Measurements from ENCODE around the gene AURKA.
"Not testable (repeated sequence)": the region's sequence is repeated elsewhere in the genome, so short reads cannot be mapped to it uniquely, and the experiment has no call there.

AURKA gene

DNA sequence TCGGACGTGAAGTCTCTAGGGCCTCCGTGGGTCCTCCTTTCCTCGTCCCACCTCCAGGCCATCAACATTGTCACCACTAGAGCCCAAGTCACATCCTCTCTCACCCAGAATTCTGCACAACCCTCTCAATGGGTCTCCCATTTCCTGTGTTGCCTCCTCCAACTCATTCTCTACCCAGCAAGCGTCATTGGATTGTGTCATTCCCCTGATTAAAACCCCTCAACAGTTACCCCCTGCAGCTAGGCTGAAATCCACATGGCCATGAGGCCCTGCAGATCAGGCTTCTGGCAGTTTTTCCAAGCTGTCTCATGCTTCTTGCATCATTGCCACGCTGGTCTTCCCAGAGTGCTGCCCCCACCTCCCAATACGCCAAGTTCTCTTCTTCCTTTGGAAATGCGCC is 46.1 kb downstream of the AURKA start:
- Mint-ChIP-seq H3K4me3 (no peak overlapping the region), H3K36me3 (ENCODE audit: low read depth) (no peaks in the 10 kb centered on the region), H3K27me3 (ENCODE audit: low read depth) (peaks cover 73% of the 10 kb centered on the region), H3K27ac (no peak overlapping the region), H3K4me1 (peaks cover 13% of the 10 kb centered on the region), H3K9me3 (peaks cover 2% of the 10 kb centered on the region)
- TF ChIP-seq CTCF (IDR thresholded peaks at IDR 0.05; ENCODE audit: unreplicated experiment in 3 of 3), result no peak

GRCh38 chr20:56343861-56344381 is 48.1 kb downstream of the AURKA start:
- Mint-ChIP-seq H3K27ac (no peak overlapping the region), H3K36me3 (ENCODE audit: low read depth) (no peaks in the 10 kb centered on the region), H3K4me1 (peaks cover 13% of the 10 kb centered on the region), H3K9me3 (peaks cover 5% of the 10 kb centered on the region), H3K4me3 (peak overlapping the region; percentile 41 to 68 (median 52)), H3K27me3 (ENCODE audit: low read depth) (peaks cover 78% of the 10 kb centered on the region)
- TF ChIP-seq CTCF (IDR thresholded peaks at IDR 0.05; ENCODE audit: unreplicated experiment in 3 of 3), result peak; percentile 79 to 90 (median 88)

DNA sequence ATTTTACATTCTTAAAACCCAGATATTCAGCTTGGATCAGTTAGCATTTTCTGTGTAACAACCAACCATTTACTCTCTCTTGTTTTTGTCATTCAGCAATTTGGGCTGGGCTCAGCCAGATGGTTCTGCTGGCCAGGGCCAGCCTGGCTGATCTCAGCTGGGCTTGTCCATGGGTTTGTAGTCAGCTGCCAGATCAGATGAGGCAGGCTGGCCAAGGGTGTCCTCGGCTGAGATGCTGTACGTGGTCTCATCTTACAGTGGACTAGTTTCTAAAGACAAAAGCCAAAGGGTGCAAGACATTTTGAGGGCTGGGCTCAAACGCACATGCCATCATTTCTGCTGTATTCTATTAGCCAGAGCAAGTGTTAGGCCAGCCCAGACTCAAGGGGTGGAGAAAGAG is 49.2 kb downstream of the AURKA start:
- H3K36me3 Mint-ChIP-seq (ENCODE audit: low read depth), result no peaks in the 10 kb centered on the region
- H3K4me1 Mint-ChIP-seq, result peaks cover 4% of the 10 kb centered on the region
- no peak overlapping the region for H3K4me3 Mint-ChIP-seq
- peaks cover 81% of the 10 kb centered on the region for H3K27me3 Mint-ChIP-seq (ENCODE audit: low read depth)
- TF ChIP-seq CTCF (IDR thresholded peaks at IDR 0.05; ENCODE audit: unreplicated experiment in 3 of 3), result no peak
- H3K9me3 Mint-ChIP-seq, result peaks cover 7% of the 10 kb centered on the region
- H3K27ac Mint-ChIP-seq, result no peak overlapping the region

- not testable (repeated sequence) for H3K36me3 Mint-ChIP-seq (ENCODE audit: low read depth); H3K4me1 Mint-ChIP-seq; H3K27ac Mint-ChIP-seq; H3K4me3 Mint-ChIP-seq
- Mint-ChIP-seq H3K27me3 (ENCODE audit: low read depth) (peaks cover 37% of the 10 kb centered on the region), H3K9me3 (peaks cover 16% of the 10 kb centered on the region)
Observed at GRCh38 chr20:56336709-56337108, 55.3 kb downstream of the AURKA start.

GRCh38 chr20:56328861-56329260 is 63.2 kb downstream of the AURKA start:
- Mint-ChIP-seq H3K4me3 (no peak overlapping the region), H3K9me3 (peaks cover 13% of the 10 kb centered on the region), H3K4me1 (no peaks in the 10 kb centered on the region), H3K27ac (no peak overlapping the region), H3K27me3 (ENCODE audit: low read depth) (peaks cover 18% of the 10 kb centered on the region), H3K36me3 (ENCODE audit: low read depth) (no peaks in the 10 kb centered on the region)
- TF ChIP-seq CTCF (IDR thresholded peaks at IDR 0.05; ENCODE audit: unreplicated experiment in 3 of 3), result no peak

DNA sequence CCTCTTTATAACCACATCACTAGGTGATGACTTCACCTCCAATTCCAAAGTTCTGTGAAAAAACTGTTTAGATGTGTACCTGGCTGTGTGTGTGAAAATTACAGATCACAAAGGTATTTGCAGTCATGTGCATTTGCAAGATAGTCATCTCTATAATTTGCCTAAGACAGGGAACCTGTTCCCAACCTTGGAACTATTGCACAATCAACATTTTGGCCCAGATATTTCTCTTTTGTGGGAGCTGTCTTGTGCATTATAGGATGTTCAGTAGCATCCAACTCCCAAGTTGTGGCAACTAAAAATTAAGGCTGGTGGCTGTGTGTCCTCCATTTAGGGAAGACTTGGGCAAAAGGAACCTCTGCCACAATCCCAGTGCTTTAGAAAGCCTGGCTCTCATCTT is 67.2 kb downstream of the AURKA start:
- peaks cover 22% of the 10 kb centered on the region for H3K27me3 Mint-ChIP-seq (ENCODE audit: low read depth)
- no peak overlapping the region for H3K27ac Mint-ChIP-seq
- H3K36me3 Mint-ChIP-seq (ENCODE audit: low read depth), result no peaks in the 10 kb centered on the region
- peaks cover 5% of the 10 kb centered on the region for H3K9me3 Mint-ChIP-seq
- TF ChIP-seq CTCF (IDR thresholded peaks at IDR 0.05; ENCODE audit: unreplicated experiment in 3 of 3), result no peak
- H3K4me3 Mint-ChIP-seq, result no peak overlapping the region
- no peaks in the 10 kb centered on the region for H3K4me1 Mint-ChIP-seq
